A673 (cell line): ENCODE measurements around the gene IGF2. TPM values are rescaled to one million over a fixed set of nuclear protein-coding genes. Genes with fewer than 3 reads are reported as not detected.

Experiments
- BruUV-seq: library from RNA; stranded (reverse); fragments of 400-500 nt; replicated peaks from 2 replicates; lab custom pipeline; 2021; lab: Mats Ljungman, UMichigan
- CTCF ChIA-PET: fragments of 300-600 bp; sonication (Branson Sonifier 250); formaldehyde crosslinking; loops from one replicate; lab custom pipeline; 2022; ENCODE audit warnings: antibody characterized with exemption; lab: Charles Lee
- POLR2A ChIA-PET: fragments of 300-600 bp; sonication (Branson Sonifier 250); formaldehyde crosslinking; loops from one replicate; lab custom pipeline; 2022; ENCODE audit warnings: antibody characterized with exemption; ENCODE audit not compliant: low non-redundant PET; lab: Charles Lee
- DNase-seq: peaks from one replicate; pipeline ENCODE4 v3.0.0-alpha.2; 2015; ENCODE audit warnings: low spot score
- H3K27ac ChIP-seq: fragments of 200-600 bp; sonication (generic); 2 replicates; pipeline ENCODE4 v1.5.1; 2016; ENCODE audit warnings: mixed run types, low read depth, mild to moderate bottlenecking, mixed read lengths, antibody characterized with exemption, low read length; ENCODE audit not compliant: poor library complexity, severe bottlenecking
- H3K27me3 ChIP-seq: fragments of 200-600 bp; sonication (generic); replicated peaks from 2 replicates; pipeline ENCODE4 v1.6.1; 2017; ENCODE audit warnings: mixed run types, low read depth, mild to moderate bottlenecking, mixed read lengths, antibody characterized with exemption, low read length; ENCODE audit not compliant: insufficient read depth, poor library complexity
- H3K36me3 ChIP-seq: fragments of 200-600 bp; sonication (generic); 2 replicates; pipeline ENCODE4 v1.6.1; 2016; ENCODE audit warnings: mixed run types, mild to moderate bottlenecking, mixed read lengths, antibody characterized with exemption, low read length; ENCODE audit not compliant: insufficient read depth, poor library complexity, severe bottlenecking
- H3K4me1 ChIP-seq: fragments of 200-600 bp; sonication (generic); 2 replicates; pipeline ENCODE4 v1.6.1; 2017; ENCODE audit warnings: mixed run types, mild to moderate bottlenecking, mixed read lengths, antibody characterized with exemption, low read length; ENCODE audit not compliant: insufficient read depth, poor library complexity, severe bottlenecking
- H3K4me3 ChIP-seq: fragments of 200-600 bp; sonication (generic); 2 replicates; pipeline ENCODE4 v1.5.1; 2016; ENCODE audit warnings: low read depth, mixed run types, mild to moderate bottlenecking, mixed read lengths, low read length; ENCODE audit not compliant: poor library complexity, severe bottlenecking
- H3K9me3 ChIP-seq: fragments of 200-600 bp; sonication (generic); 2 replicates; pipeline ENCODE4 v1.6.1; 2016; ENCODE audit warnings: mixed run types, low read depth, mild to moderate bottlenecking, mixed read lengths, antibody characterized with exemption, low read length; ENCODE audit not compliant: poor library complexity, severe bottlenecking
- CTCF ChIP-seq: fragments of 300-800, 200-600 bp; sonication (generic); conservative IDR thresholded peaks from 2 replicates; pipeline ENCODE4 v1.5.1; 2017; ENCODE audit warnings: low read depth, mild to moderate bottlenecking, antibody characterized with exemption, low read length, moderate library complexity, mixed read lengths
- EZH2 ChIP-seq: fragments of 200-600 bp; sonication (generic); IDR thresholded peaks from 2 replicates; pipeline ENCODE4 v1.6.1; 2017; ENCODE audit warnings: borderline replicate concordance, low read depth, mild to moderate bottlenecking, mixed read lengths, antibody characterized with exemption, low read length; ENCODE audit not compliant: poor library complexity, severe bottlenecking
- intact Hi-C: fragments of 100-400 bp; cut with micrococcal nuclease; formaldehyde crosslinking; loops from one replicate; pipeline ENCODE4 v1.10.0; 2022; ENCODE audit not compliant: unreplicated experiment
- total RNA-seq: library from RNA; stranded (reverse); gene quantifications from 2 replicates; pipeline ENCODE4 v1.2.3, GENCODE V29; 2021

The IGF2 gene
- total RNA-seq, 1 experiment from 2014 or later, result 0.17 TPM

GRCh38 chr11:2133241-2134021, 5.8 kb downstream of the IGF2 start:
- intact Hi-C loops, result no loop called here
- Histone ChIP-seq H3K27me3 (peaks cover 21% of the 10 kb centered on the region), H3K4me1 (no peaks in the 10 kb centered on the region), H3K27ac (no peak overlapping the region), H3K36me3 (no peaks in the 10 kb centered on the region), H3K9me3 (no peaks in the 10 kb centered on the region), H3K4me3 (no peak overlapping the region)
- BruUV-seq, result no TSS peak
- DNase-seq, result no peak
- TF ChIP-seq EZH2 (no peak), CTCF (no peak)
- CTCF ChIA-PET, result no interaction called here
- POLR2A ChIA-PET, result no interaction called here

GRCh38 chr11:2132874-2133240, 6.3 kb downstream of the IGF2 start:
- H3K27me3 ChIP-seq, result peaks cover 16% of the 10 kb centered on the region
- no peak overlapping the region for H3K27ac ChIP-seq
- BruUV-seq, result no TSS peak
- TF ChIP-seq CTCF (no peak), EZH2 (no peak)
- H3K4me1 ChIP-seq, result no peaks in the 10 kb centered on the region
- no peak overlapping the region for H3K4me3 ChIP-seq
- DNase-seq, result no peak
- no peaks in the 10 kb centered on the region for H3K9me3 ChIP-seq
- H3K36me3 ChIP-seq, result no peaks in the 10 kb centered on the region
- POLR2A ChIA-PET, result no interaction called here
- CTCF ChIA-PET, result no interaction called here
- intact Hi-C loops, result no loop called here

- Histone ChIP-seq H3K9me3 (no peaks in the 10 kb centered on the region), H3K4me1 (no peaks in the 10 kb centered on the region), H3K27me3 (peaks cover 10% of the 10 kb centered on the region), H3K4me3 (no peak overlapping the region), H3K27ac (no peak overlapping the region), H3K36me3 (no peaks in the 10 kb centered on the region)
- intact Hi-C loops, result no loop called here
- TF ChIP-seq EZH2 (no peak), CTCF (no peak)
- ChIA-PET POLR2A (no interaction called here), CTCF (no interaction called here)
- DNase-seq, result no peak
- BruUV-seq, result no TSS peak
These were observed 6.9 kb downstream of the IGF2 start for GRCh38 chr11:2132246-2132645.
